HepG2 (cell line): ENCODE measurements around the gene CSH1.

Experiments
- ARID2 ChIP-seq: sonication (generic); formaldehyde crosslinking; IDR thresholded peaks from 2 replicates; pipeline ENCODE4 v1.8.1; 2022; ENCODE audit warnings: mild to moderate bottlenecking, missing genetic modification reagents, borderline replicate concordance
- NR2F1 ChIP-seq, 2 experiments: fragments of 450-650 bp in 1 of 2; formaldehyde crosslinking in 1 of 2; IDR thresholded peaks; 2 replicates each; pipeline versions ENCODE4 v1.5.0 to v1.6.1; 2016 to 2020; ENCODE audit warnings: mild to moderate bottlenecking in 1 of 2, missing compliant biosample characterization in 1 of 2, missing genetic modification reagents in 1 of 2, moderate library complexity in 1 of 2
- SP2 ChIP-seq: sonication (generic); formaldehyde crosslinking; IDR thresholded peaks from 2 replicates; pipeline ENCODE4 v1.5.1; 2020; ENCODE audit warnings: mild to moderate bottlenecking, missing genetic modification reagents
- ZBTB21 ChIP-seq: sonication (generic); formaldehyde crosslinking; IDR thresholded peaks from 2 replicates; pipeline ENCODE4 v1.4.0; 2020; ENCODE audit warnings: missing genetic modification reagents

GRCh38 chr17:63848834-63849689, 47.3 kb downstream of the CSH1 start:
- TF ChIP-seq ZBTB21 (CRISPR knock-in tag), result no peak
- TF ChIP-seq SP2 (CRISPR knock-in tag), result no peak
- no peak for TF ChIP-seq NR2F1 (CRISPR knock-in tag; IDR thresholded peaks at IDR 0.05)
- no peak for TF ChIP-seq ARID2 (CRISPR knock-in tag)
